22Rv1 (cell line): Measurements from ENCODE around the gene TUBA3E.
A peak's percentile ranks its signal among the peaks of the same experiment; 100 is the strongest.
"Not testable (repeated sequence)": the region's sequence is repeated elsewhere in the genome, so short reads cannot be mapped to it uniquely, and the experiment has no call there.

Experiments used
- H3K27ac ChIP-seq: fragments of 450-650 bp; 2 replicates; pipeline ENCODE4 v1.5.1; 2017
- ZFX ChIP-seq: fragments of 450-650 bp; IDR thresholded peaks from 2 replicates; pipeline ENCODE4 v1.6.1; 2017; ENCODE audit warnings: antibody characterized with exemption, borderline replicate concordance
- TF ChIP-seq, protein P1 (sequence below): fragments of 450-650 bp; IDR thresholded peaks from 2 replicates; pipeline ENCODE4 v1.5.1; 2017; ENCODE audit warnings: mild to moderate bottlenecking

Gene TUBA3E

DNA sequence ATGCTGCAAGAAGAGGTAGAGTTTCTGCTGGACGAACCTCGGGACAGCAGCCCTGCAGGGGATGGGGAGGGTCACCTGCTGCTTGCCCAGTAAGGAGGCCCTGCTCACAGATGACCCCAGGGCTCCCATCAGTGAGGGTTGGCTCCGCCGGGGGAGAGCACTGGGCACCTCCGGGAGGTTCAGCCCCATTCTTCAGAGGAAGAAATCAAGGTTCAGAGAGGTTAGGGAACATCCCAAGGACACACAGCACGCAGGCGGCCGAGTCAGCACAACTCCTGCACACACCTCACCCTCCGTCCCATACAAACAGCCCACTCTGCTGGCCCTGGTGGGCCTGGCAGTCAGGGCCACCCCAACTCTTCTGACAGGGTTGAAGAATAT lies 41.6 kb downstream of the TUBA3E start:
- TF ChIP-seq, protein P1, sequence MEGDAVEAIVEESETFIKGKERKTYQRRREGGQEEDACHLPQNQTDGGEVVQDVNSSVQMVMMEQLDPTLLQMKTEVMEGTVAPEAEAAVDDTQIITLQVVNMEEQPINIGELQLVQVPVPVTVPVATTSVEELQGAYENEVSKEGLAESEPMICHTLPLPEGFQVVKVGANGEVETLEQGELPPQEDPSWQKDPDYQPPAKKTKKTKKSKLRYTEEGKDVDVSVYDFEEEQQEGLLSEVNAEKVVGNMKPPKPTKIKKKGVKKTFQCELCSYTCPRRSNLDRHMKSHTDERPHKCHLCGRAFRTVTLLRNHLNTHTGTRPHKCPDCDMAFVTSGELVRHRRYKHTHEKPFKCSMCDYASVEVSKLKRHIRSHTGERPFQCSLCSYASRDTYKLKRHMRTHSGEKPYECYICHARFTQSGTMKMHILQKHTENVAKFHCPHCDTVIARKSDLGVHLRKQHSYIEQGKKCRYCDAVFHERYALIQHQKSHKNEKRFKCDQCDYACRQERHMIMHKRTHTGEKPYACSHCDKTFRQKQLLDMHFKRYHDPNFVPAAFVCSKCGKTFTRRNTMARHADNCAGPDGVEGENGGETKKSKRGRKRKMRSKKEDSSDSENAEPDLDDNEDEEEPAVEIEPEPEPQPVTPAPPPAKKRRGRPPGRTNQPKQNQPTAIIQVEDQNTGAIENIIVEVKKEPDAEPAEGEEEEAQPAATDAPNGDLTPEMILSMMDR, result no peak
- TF ChIP-seq ZFX, result no peak
- no peak overlapping the region for H3K27ac ChIP-seq

DNA sequence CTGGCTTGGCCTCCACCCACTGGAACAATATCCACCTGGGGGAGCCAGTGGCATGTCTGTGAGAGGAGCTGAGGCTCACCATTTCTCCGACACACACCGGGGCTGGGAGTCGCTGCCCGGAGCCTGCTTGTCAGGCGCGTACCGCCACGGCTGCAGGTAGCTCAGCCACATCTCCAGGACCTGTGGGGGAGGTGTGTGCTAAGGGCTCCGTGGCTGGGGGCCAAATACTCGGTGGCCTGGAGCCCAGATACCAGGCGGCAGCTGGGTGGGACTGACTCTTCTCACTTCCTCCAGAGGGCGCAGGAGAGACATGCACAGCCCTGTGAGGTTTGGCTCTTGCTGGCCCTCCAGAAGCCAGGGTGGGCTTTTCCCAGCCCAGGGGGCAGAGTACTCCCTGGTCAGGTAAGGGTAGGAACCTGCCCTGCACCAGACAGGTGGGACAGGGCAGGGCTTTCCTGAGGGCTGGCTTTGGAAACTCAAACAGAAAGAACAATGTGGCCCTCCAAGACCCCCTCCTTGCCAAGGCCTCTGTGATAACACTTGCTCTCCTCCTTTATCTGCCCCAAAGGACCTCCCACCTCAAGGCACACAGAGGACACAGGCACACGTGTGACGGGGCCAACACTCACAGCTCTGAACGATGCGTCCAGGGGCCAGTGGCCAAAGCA lies 42.1 kb downstream of the TUBA3E start:
- TF ChIP-seq, protein P1, result peak; percentile 61
- H3K27ac ChIP-seq, result not testable (repeated sequence)

DNA sequence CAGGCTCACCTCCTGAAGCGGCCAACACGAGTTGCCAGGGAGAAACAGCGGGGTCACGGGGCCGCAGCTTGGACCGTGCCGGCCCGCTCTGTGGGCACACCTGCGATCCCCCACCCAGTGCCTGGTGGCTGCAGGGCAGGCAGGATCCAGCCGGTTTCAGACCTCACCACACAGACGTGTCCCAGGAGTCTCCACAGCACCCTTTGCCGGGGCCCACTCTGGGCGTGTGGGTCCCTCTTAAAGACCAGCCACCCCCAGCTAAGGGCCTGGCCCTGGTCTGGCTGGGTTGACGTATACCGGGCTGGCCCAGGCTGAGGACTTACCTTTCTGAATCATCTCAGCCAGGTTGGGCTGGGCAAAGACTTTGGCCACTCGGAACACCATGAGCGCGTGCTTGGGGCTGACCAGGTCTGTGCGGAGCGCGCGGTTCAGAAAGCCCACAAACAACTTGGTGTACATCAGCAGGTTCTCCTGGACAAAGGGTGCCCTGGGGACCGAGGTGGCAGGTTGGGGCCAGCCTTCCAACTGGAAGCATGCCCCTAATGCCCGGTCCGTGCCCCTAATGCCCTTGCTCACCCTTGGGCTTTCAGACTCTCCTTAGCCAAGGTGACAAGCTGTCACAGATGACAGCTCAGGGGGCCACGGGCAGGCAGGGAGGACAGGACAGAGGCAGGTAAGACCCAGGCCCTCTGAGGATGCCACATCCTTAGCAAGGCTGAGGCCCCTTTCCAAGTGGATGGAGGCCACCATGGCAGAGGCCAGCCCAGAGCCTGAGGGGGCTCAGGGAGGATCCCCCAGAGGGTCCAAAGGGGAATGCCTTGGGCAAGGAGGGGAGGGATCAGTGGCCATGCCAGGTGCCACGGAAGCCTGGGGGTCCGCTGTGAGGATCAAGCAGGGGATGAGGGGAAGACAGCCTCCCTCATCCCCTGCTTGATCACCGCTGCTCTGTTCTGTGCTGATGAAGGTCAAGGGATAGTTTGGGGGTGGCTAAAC lies 43.2 kb downstream of the TUBA3E start:
- H3K27ac ChIP-seq, result no peak overlapping the region
- TF ChIP-seq, protein P1, result no peak
- TF ChIP-seq ZFX, result no peak

DNA sequence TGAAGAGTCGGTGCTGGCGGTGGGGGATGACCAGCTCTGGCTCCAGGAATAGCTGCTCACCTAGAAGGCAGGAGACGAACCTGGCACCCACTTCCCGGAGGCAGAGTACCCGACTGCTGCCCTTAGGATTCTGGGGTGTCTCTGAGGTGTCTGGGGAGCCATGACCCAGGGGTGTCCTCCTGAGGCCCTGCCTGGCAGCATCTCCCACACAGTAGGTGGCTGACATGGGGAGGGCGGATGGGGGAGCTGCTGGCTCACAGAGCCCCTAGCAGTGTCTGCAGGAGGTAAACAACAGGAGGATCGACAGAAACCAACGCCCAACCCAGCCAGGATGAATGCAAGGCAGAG lies 43.8 kb downstream of the TUBA3E start:
- H3K27ac ChIP-seq, result not testable (repeated sequence)

DNA sequence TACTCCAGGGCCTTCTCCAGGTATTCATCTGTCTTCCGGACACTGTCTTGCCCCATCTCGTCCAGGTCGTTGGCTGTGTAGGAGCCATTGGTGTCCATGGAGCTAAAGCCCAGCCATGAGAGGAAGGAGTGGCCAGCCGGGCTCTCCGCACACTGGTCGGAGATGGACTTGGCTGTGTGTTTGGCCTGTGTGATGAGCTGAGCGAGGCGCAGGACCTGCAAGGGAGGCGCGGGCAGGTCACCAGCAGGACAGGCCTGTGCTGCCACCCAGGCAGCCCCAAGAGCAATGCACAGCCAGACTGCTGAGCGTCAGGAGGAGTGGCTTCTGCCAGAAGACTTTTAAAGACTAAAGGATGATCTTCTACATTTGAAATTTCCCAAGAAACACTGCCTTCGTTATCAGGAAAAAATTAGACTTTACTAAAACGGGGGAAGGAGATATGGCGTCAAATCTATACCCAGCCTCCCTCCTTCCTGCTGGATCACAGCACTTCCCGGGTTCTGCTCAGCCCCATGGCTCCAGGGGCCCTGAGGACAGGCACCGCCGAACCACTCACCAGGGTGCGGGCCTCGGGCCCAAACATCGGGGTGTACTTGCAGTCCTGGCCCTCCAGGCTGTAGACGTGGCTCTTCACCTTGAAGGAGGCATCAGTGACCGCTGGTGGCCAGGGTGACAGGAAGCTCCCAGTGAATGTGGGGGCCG lies 44.4 kb downstream of the TUBA3E start:
- H3K27ac ChIP-seq, result not testable (repeated sequence)

DNA sequence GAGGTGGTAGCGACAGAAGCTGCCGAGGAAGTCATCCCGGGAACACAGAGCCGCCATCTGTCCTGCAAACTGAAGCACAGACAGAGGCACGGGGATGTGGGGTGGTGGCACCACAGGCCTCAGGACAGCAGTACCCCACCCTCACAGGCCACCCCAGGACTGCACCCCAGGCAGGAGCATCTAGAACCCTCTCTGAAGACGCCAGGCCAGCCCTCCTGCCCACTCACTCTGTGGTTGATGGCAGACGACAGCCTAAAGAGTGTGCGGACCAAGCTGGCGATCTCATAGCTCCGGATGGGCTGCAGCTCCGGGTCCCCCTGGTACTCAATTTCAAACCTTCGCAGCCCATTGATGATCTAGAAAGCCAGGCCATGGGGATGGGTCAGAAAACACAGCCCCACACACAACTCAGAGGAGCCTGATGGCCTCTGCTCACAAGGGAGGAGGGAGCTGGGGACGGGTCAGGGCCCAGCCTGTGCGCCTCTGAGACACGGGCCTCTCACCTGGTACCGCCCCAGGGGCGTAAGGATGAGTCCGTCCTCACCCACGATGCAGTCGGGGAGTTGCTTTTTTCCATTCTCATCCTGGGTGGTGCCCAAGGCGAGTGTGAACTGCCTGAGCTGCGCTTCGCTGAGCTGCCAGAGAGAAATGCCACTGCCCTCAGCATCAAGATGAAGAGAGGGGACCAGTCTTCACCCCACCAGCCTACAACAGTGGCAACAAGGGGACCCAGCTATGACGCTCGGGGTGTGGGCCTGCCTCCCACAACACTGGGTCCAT lies 45.2 kb downstream of the TUBA3E start:
- H3K27ac ChIP-seq, result no peak overlapping the region
- TF ChIP-seq, protein P1, result no peak
- TF ChIP-seq ZFX, result no peak

DNA sequence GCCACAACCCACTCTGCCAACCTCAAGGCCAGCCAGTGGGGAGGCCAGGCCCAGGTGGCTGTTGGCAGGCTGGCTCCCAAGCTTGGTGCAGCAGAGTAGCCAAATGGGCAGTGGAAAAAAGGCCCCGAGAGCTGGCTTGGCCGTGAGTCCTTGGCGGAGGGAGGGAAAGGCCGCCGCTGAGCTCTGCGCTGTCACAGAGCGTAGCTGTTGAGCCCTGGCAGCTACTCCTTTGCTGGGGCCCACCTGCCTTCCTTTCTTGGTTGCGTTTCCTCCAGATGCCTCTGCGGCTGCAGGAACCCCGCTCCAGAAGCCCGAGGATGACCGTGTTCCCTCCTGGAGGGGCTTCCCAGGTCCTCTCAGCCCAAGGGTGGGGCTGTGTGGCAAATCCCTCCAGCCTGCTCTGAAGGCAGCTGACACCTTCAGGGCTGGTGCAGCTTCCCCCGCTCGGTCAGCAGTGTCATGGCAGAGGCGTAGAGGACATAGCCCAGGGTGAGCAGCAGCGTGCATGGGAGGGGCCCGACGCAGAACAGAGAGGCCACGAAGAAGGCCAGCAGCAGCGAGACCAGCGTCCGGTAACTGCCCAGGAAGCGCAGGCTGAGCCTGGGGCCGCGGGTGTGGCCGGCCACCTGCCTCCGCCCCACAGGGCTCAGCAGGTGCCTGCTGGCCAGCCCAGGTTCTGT lies 46.0 kb downstream of the TUBA3E start:
- H3K27ac ChIP-seq, result not testable (repeated sequence)

DNA sequence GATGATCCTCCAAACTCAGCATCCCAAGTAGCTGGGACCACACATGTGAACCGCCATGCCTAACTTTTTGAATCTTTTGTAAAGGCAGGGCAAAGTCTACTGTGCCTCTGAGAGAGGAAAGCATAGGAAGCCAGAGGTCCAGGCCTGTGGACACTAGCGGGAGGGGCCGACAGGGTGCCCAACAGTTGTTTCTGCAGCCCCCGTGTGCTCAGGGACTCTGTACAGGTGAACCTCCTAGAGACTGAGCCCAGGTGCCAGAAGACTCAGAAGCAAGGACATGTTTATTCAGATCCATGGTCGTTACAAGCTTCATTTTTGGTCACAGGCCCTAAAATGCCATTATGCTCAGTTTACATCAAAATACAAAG lies 47.1 kb downstream of the TUBA3E start:
- not testable (repeated sequence) for H3K27ac ChIP-seq
